Measurements from ENCODE around the gene TGFBI. TPM values are rescaled to one million over a fixed set of nuclear protein-coding genes. Genes with fewer than 3 reads are reported as not detected.

The TGFBI gene
- total RNA-seq, 2 donors from 2014 or later = 47.5 to 63.3 TPM

- Histone ChIP-seq H3K27me3 (no peaks in the 10 kb centered on the region), H3K4me3 (no peak overlapping the region), H3K27ac (no peak overlapping the region), H3K9me3 (no peaks in the 10 kb centered on the region), H3K9ac (ENCODE audit: low read depth in 2 of 2, low read length in 2 of 2) (no peak overlapping the region), H3K36me3 (no peaks in the 10 kb centered on the region), H3K4me1 (peaks cover under 1% of the 10 kb centered on the region)
- no peak for TF ChIP-seq CTCF (IDR thresholded peaks at IDR 0.05)
- intact Hi-C loops (cut with DNase I) = no loop called here
- DNase-seq = peak; percentile 9
Measured at GRCh38 chr5:136076881-136077445, 48.2 kb downstream of the TGFBI start.

GRCh38 chr5:136079195-136079985 is 50.6 kb downstream of the TGFBI start:
- TF ChIP-seq CTCF (IDR thresholded peaks at IDR 0.05) = no peak
- Histone ChIP-seq H3K4me1 (peaks cover 5% of the 10 kb centered on the region), H3K27ac (no peak overlapping the region), H3K27me3 (no peaks in the 10 kb centered on the region), H3K9me3 (no peaks in the 10 kb centered on the region), H3K36me3 (no peaks in the 10 kb centered on the region), H3K4me3 (no peak overlapping the region), H3K9ac (ENCODE audit: low read depth in 2 of 2, low read length in 2 of 2) (no peak overlapping the region)
- no peak for DNase-seq
- intact Hi-C loops (cut with DNase I) = no loop called here

GRCh38 chr5:136080113-136080482 is 51.3 kb downstream of the TGFBI start:
- Histone ChIP-seq H3K4me3 (peak overlapping the region; percentile 26), H3K36me3 (no peaks in the 10 kb centered on the region), H3K4me1 (peaks cover 5% of the 10 kb centered on the region), H3K27ac (no peak overlapping the region), H3K27me3 (no peaks in the 10 kb centered on the region), H3K9ac (ENCODE audit: low read depth in 2 of 2, low read length in 2 of 2) (peak overlapping the region in 1 of 2 donors; percentile 69), H3K9me3 (no peaks in the 10 kb centered on the region)
- DNase-seq = peak; percentile 49
- TF ChIP-seq CTCF (IDR thresholded peaks at IDR 0.05) = no peak
- intact Hi-C loops (cut with DNase I) = loop anchor here (5.0 to 10.0 kb wide), 3 partner anchors 55 to 133 kb away; partner anchors contain the start of gene SMAD5

GRCh38 chr5:136080483-136081216 is 51.9 kb downstream of the TGFBI start:
- Histone ChIP-seq H3K36me3 (no peaks in the 10 kb centered on the region), H3K4me1 (peaks cover 5% of the 10 kb centered on the region), H3K27ac (peak overlapping the region; percentile 62), H3K27me3 (no peaks in the 10 kb centered on the region), H3K9me3 (no peaks in the 10 kb centered on the region), H3K9ac (ENCODE audit: low read depth in 2 of 2, low read length in 2 of 2) (peak overlapping the region; percentile 45 to 69), H3K4me3 (peak overlapping the region; percentile 26)
- no peak for TF ChIP-seq CTCF (IDR thresholded peaks at IDR 0.05)
- intact Hi-C loops (cut with DNase I) = loop anchor here (5.0 to 10.0 kb wide), 3 partner anchors 54 to 133 kb away; partner anchors contain the start of gene SMAD5
- DNase-seq = peak; percentile 98

- Histone ChIP-seq H3K27ac (no peak overlapping the region), H3K27me3 (no peaks in the 10 kb centered on the region), H3K9me3 (no peaks in the 10 kb centered on the region), H3K36me3 (no peaks in the 10 kb centered on the region), H3K4me3 (no peak overlapping the region), H3K4me1 (peaks cover 5% of the 10 kb centered on the region), H3K9ac (ENCODE audit: low read depth in 2 of 2, low read length in 2 of 2) (peak overlapping the region in 1 of 2 donors; percentile 69)
- TF ChIP-seq CTCF (IDR thresholded peaks at IDR 0.05) = no peak
- intact Hi-C loops (cut with DNase I) = loop anchor here (5.0 to 10.0 kb wide), 3 partner anchors 54 to 134 kb away; partner anchors contain the start of gene SMAD5
- no peak for DNase-seq
Measured at GRCh38 chr5:136081217-136081591, 52.4 kb downstream of the TGFBI start.

Data from colonic mucosa (tissue), 4 donors.